GM12874 (cell line): ENCODE results near the gene MLIP.

ENCODE experiments used
- CTCF ChIP-seq: IDR thresholded peaks from 2 replicates; pipeline ENCODE4 v1.5.1; 2011; ENCODE audit warnings: low read depth, mild to moderate bottlenecking, control low read depth, low read length, moderate library complexity; ENCODE audit not compliant: insufficient read depth

The MLIP gene

GRCh38 chr6:54107470-54108090 lies 3.7 kb upstream of the MLIP start:
- TF ChIP-seq CTCF = no peak

GRCh38 chr6:54108271-54108670 lies 3.0 kb upstream of the MLIP start:
- TF ChIP-seq CTCF = no peak

- TF ChIP-seq CTCF = no peak
Measured at GRCh38 chr6:54109586-54109985, 1.7 kb upstream of the MLIP start.

- TF ChIP-seq CTCF = no peak
Measured at GRCh38 chr6:54112151-54112650, 958 bp downstream of the MLIP start.

GRCh38 chr6:54114991-54115390 lies 3.7 kb downstream of the MLIP start:
- no peak for TF ChIP-seq CTCF

- TF ChIP-seq CTCF = no peak
Measured at GRCh38 chr6:54115966-54116365, 4.7 kb downstream of the MLIP start.

GRCh38 chr6:54118117-54118516 lies 6.9 kb downstream of the MLIP start:
- no peak for TF ChIP-seq CTCF

- TF ChIP-seq CTCF = no peak
Measured at GRCh38 chr6:54125493-54125892, 14.2 kb downstream of the MLIP start.
